ENCODE data around the gene ZDHHC11B. TPM values are rescaled to one million over a fixed set of nuclear protein-coding genes. Genes with fewer than 3 reads are reported as not detected.
"Not testable (repeated sequence)": the region's sequence is repeated elsewhere in the genome, so short reads cannot be mapped to it uniquely, and the experiment has no call there.

Gene ZDHHC11B, protein sequence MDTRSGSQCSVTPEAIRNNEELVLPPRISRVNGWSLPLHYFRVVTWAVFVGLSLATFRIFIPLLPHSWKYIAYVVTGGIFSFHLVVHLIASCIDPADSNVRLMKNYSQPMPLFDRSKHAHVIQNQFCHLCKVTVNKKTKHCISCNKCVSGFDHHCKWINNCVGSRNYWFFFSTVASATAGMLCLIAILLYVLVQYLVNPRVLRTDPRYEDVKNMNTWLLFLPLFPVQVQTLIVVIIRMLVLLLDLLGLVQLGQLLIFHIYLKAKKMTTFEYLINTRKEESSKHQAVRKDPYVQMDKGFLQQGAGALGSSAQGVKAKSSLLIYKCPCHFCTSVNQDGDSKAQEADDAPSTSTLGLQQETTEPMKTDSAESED
- polyA plus RNA-seq, result 1 to 10 TPM; 2.6 to 5.2 TPM

DNA sequence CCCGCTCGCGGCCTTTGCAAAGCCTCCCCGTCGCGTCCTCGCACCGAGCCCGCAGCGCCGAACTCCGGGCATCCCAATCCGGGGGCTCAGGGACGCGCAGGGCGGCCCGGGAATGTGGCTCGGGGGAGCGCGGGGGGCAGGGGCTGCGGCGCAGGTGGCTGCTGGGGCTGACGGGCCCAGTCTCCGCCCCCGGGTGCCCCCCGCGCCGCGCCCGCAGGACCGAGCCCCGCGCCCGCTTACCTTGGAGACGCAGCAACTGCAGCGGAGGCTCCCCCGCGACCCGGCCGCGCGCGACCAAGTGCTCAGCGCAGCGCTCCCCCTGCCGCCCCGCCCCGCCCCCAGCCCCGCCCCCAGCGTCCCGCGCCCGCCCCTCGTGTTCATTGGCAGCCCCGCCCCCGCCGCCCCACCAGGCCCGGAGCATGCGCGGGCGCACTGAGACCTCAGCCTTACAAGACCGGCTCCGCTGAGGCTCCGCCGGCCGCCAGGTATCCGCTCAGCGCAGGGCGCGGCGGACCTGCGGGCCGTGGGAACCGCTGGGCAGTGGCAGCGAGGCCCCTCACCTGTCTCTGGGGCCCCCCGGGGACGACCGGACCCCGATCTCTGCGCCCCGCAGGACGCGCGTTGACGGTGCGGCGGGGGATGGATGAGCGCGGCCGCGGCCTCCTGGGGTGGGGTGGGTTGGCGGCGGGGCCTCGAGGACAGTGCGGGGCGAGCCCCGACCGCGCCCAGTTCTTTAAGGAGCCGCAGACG is at the start of gene ZDHHC11B:
ZDHHC11B (minus strand) TSS at position 302 of the 750 bp plus-strand sequence. CDS start 17,810 bp downstream, outside the sequence.
- Histone ChIP-seq H3K27ac (ENCODE audit: low read depth in 2 of 2, low read length in 1 of 2) (peak within 1 kb of the TSS in 1 of 2 donors; percentile 5), H3K4me3 (ENCODE audit: low read depth in 1 of 2, low read length in 2 of 2) (peak within 1 kb of the TSS; percentile 46 to 70)
- not testable (repeated sequence) for H3K27me3 ChIP-seq (ENCODE audit: control insufficient read depth in 1 of 2, insufficient read depth in 2 of 2, low read length in 2 of 2); H3K36me3 ChIP-seq (ENCODE audit: control insufficient read depth in 2 of 2, insufficient read depth in 2 of 2, low read length in 1 of 2); H3K4me1 ChIP-seq (ENCODE audit: control insufficient read depth in 2 of 2, insufficient read depth in 2 of 2, low read length in 1 of 2); H3K9me3 ChIP-seq (ENCODE audit: control insufficient read depth in 2 of 2, insufficient read depth in 1 of 2, low read depth in 1 of 2, low read length in 1 of 2)
- WGBS, 2 donors, result 0 to 1% methylated on average over 51 to 62 of the region's 101 CpGs

DNA sequence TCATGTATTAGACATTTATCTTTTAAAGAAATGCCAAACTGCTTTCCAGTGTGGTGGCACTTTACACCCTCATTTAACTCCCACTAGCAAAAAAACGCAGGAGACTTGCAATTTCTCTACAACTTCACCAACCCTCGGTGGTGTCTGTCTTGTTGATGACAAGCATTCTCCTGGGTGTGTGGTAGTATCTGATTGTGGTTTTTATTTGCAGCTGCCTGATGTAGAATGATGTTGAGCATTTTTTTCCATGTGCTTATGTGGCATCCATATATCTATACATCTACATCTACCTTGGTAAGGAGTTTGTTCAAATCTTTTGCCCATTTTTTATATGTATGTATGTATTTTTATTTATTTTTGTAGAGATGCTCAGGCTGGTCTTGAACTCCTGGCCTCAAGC is 49.5 kb upstream of the ZDHHC11B start:
- H3K4me1 ChIP-seq (ENCODE audit: control insufficient read depth in 2 of 2, insufficient read depth in 2 of 2, low read length in 1 of 2); H3K27me3 ChIP-seq (ENCODE audit: control insufficient read depth in 1 of 2, insufficient read depth in 2 of 2, low read length in 2 of 2); H3K36me3 ChIP-seq (ENCODE audit: control insufficient read depth in 2 of 2, insufficient read depth in 2 of 2, low read length in 1 of 2); H3K4me3 ChIP-seq (ENCODE audit: low read depth in 1 of 2, low read length in 2 of 2); H3K27ac ChIP-seq (ENCODE audit: low read depth in 2 of 2, low read length in 1 of 2); H3K9me3 ChIP-seq (ENCODE audit: control insufficient read depth in 2 of 2, insufficient read depth in 1 of 2, low read depth in 1 of 2, low read length in 1 of 2): not testable (repeated sequence)
- WGBS, 2 donors, result 77 to 80% methylated on average over 2 of the region's 2 CpGs

DNA sequence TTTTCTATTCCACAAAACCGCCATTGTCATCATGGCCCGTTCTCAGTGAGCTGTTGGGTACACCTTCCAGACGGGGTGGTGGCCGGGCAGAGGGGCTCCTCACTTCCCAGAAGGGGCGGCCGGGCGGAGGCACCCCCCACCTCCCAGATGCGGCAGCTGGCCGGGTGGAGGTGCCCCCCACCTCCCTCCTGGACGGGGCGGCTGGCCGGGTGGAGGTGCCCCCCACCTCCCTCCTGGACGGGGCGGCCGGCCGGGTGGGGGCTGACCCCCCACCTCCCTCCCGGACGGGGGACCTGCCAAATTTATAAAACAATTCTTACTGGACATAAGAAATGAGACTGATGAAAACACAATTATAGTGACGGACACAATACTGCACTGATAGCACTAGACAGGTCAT is 43.7 kb upstream of the ZDHHC11B start:
- H3K9me3 ChIP-seq (ENCODE audit: control insufficient read depth in 2 of 2, insufficient read depth in 1 of 2, low read depth in 1 of 2, low read length in 1 of 2); H3K4me3 ChIP-seq (ENCODE audit: low read depth in 1 of 2, low read length in 2 of 2); H3K27me3 ChIP-seq (ENCODE audit: control insufficient read depth in 1 of 2, insufficient read depth in 2 of 2, low read length in 2 of 2); H3K4me1 ChIP-seq (ENCODE audit: control insufficient read depth in 2 of 2, insufficient read depth in 2 of 2, low read length in 1 of 2); H3K36me3 ChIP-seq (ENCODE audit: control insufficient read depth in 2 of 2, insufficient read depth in 2 of 2, low read length in 1 of 2); H3K27ac ChIP-seq (ENCODE audit: low read depth in 2 of 2, low read length in 1 of 2): not testable (repeated sequence)
- WGBS, 2 donors, result 96 to 97% methylated on average over 17 of the region's 19 CpGs

DNA sequence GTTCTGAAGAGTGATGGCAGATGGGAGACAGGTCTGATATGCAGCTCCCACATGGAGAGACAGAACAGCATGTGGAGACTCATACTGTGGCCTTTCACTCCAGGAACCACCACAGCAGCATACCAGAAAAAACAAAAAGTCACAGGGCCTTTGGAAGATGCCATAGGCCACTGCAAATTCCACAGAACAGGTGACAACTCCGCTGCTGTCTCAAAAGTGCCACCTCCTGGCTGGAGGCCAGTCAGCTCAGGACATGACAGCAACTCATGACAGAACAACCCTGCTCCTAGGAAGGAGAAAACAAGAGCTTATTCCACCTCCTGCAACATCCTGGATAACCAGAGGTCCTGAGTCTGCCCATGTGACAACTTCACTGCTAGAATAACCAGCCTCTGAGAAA is 41.0 kb upstream of the ZDHHC11B start:
- not testable (repeated sequence) for H3K27me3 ChIP-seq (ENCODE audit: control insufficient read depth in 1 of 2, insufficient read depth in 2 of 2, low read length in 2 of 2); H3K27ac ChIP-seq (ENCODE audit: low read depth in 2 of 2, low read length in 1 of 2); H3K36me3 ChIP-seq (ENCODE audit: control insufficient read depth in 2 of 2, insufficient read depth in 2 of 2, low read length in 1 of 2); H3K4me1 ChIP-seq (ENCODE audit: control insufficient read depth in 2 of 2, insufficient read depth in 2 of 2, low read length in 1 of 2); H3K4me3 ChIP-seq (ENCODE audit: low read depth in 1 of 2, low read length in 2 of 2); H3K9me3 ChIP-seq (ENCODE audit: control insufficient read depth in 2 of 2, insufficient read depth in 1 of 2, low read depth in 1 of 2, low read length in 1 of 2)
- WGBS, 2 donors, result 0 to 30% methylated on average over 1 of the region's 1 CpG

DNA sequence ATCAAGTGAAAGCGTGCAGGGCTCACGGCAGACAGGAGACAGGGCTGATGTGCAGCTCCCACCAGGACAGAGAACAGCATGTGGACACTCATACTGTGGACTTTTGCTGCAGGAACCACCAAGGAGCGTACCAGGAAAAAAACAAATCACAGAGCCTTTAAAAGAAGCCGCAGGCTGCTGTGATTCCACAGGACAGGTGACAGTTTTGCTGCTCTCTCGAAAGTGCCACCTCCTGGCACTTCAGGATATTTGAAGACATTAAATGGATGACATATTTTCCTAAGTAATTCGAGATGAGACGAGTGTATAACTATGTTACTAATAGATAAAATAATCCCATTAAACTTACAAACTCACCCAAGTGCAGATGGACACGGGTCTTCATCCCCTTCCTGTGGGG is 37.0 kb upstream of the ZDHHC11B start:
- no peaks in the 10 kb centered on the region for H3K9me3 ChIP-seq (ENCODE audit: control insufficient read depth in 2 of 2, insufficient read depth in 1 of 2, low read depth in 1 of 2, low read length in 1 of 2)
- no peak overlapping the region for H3K27ac ChIP-seq (ENCODE audit: low read depth in 2 of 2, low read length in 1 of 2)
- no peak overlapping the region for H3K4me3 ChIP-seq (ENCODE audit: low read depth in 1 of 2, low read length in 2 of 2)
- H3K36me3 ChIP-seq (ENCODE audit: control insufficient read depth in 2 of 2, insufficient read depth in 2 of 2, low read length in 1 of 2), result no peaks in the 10 kb centered on the region
- 81% methylated on average over 8 of the region's 8 CpGs; no CpG with 5 or more reads in 1 of the 2 donors for WGBS, 2 donors
- H3K4me1 ChIP-seq (ENCODE audit: control insufficient read depth in 2 of 2, insufficient read depth in 2 of 2, low read length in 1 of 2), result no peaks in the 10 kb centered on the region
- no peaks in the 10 kb centered on the region for H3K27me3 ChIP-seq (ENCODE audit: control insufficient read depth in 1 of 2, insufficient read depth in 2 of 2, low read length in 2 of 2)

DNA sequence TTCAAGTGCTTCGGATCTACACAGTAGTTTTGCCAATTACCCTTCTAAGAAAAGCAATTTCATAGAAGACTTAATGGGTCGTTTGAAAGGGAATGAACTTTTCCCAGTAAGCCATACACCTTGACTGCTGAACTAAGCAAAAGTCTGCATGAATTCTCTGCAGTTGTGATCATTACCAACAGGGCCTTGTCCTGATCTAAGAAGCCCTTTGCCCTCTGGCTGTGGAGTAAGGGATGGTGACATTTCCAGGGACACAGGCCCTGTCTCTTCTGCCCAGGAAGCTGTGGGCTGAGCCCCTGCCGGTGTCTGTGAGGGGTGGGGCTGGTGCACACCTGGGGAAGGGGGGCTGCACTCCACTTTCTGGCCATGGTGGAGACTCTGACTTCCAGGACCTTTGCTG is 35.7 kb upstream of the ZDHHC11B start:
- H3K9me3 ChIP-seq (ENCODE audit: control insufficient read depth in 2 of 2, insufficient read depth in 1 of 2, low read depth in 1 of 2, low read length in 1 of 2), result no peaks in the 10 kb centered on the region
- no peak overlapping the region for H3K27ac ChIP-seq (ENCODE audit: low read depth in 2 of 2, low read length in 1 of 2)
- no peak overlapping the region for H3K4me3 ChIP-seq (ENCODE audit: low read depth in 1 of 2, low read length in 2 of 2)
- no peaks in the 10 kb centered on the region for H3K36me3 ChIP-seq (ENCODE audit: control insufficient read depth in 2 of 2, insufficient read depth in 2 of 2, low read length in 1 of 2)
- H3K27me3 ChIP-seq (ENCODE audit: control insufficient read depth in 1 of 2, insufficient read depth in 2 of 2, low read length in 2 of 2), result no peaks in the 10 kb centered on the region
- H3K4me1 ChIP-seq (ENCODE audit: control insufficient read depth in 2 of 2, insufficient read depth in 2 of 2, low read length in 1 of 2), result no peaks in the 10 kb centered on the region
- 65% methylated on average over 3 of the region's 3 CpGs; no CpG with 5 or more reads in 1 of the 2 donors for WGBS, 2 donors

DNA sequence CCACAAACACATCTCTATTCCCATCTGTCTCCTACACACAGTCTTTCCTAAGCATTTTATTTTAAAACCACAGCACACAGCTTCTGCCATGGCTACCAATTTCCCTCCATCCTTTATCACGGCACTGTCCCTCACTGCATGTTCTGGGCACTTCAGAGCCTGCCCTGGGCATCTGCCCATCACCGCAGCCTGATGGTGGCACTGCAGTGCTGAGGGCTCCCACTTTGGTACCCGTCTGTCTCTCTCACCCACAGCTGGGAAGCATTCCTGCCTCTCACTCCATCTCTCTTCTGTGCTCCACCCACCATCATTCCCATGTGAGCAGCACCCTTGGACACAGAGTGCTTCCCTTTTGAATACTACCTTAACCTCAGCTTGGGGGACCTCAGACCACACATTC is 34.5 kb upstream of the ZDHHC11B start:
- H3K27me3 ChIP-seq (ENCODE audit: control insufficient read depth in 1 of 2, insufficient read depth in 2 of 2, low read length in 2 of 2), result no peaks in the 10 kb centered on the region
- no peak overlapping the region for H3K27ac ChIP-seq (ENCODE audit: low read depth in 2 of 2, low read length in 1 of 2)
- no peaks in the 10 kb centered on the region for H3K9me3 ChIP-seq (ENCODE audit: control insufficient read depth in 2 of 2, insufficient read depth in 1 of 2, low read depth in 1 of 2, low read length in 1 of 2)
- no peaks in the 10 kb centered on the region for H3K4me1 ChIP-seq (ENCODE audit: control insufficient read depth in 2 of 2, insufficient read depth in 2 of 2, low read length in 1 of 2)
- no peaks in the 10 kb centered on the region for H3K36me3 ChIP-seq (ENCODE audit: control insufficient read depth in 2 of 2, insufficient read depth in 2 of 2, low read length in 1 of 2)
- H3K4me3 ChIP-seq (ENCODE audit: low read depth in 1 of 2, low read length in 2 of 2), result no peak overlapping the region
- 83% methylated on average over 3 of the region's 3 CpGs; no CpG with 5 or more reads in 1 of the 2 donors for WGBS, 2 donors

DNA sequence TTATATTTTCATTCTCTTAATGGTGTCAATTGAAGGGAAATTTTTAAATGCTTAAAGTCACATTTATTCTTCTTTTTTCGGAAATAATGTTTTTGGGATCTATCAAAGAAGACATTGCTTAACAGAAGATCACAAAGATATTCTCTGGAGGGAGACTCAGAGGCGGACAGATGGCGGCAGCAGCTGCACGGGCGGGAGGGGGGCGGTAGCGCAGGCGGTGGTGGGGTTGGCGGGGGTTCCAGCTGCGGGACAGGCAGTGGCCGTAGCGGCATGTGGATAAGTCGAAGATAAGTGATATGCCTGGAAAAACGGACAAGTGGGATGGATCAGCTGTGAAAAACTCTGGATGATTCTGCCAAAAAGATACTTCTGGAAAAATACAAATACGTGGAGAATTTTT is 31.6 kb upstream of the ZDHHC11B start:
- Histone ChIP-seq H3K27me3 (ENCODE audit: control insufficient read depth in 1 of 2, insufficient read depth in 2 of 2, low read length in 2 of 2) (no peaks in the 10 kb centered on the region), H3K9me3 (ENCODE audit: control insufficient read depth in 2 of 2, insufficient read depth in 1 of 2, low read depth in 1 of 2, low read length in 1 of 2) (no peaks in the 10 kb centered on the region), H3K36me3 (ENCODE audit: control insufficient read depth in 2 of 2, insufficient read depth in 2 of 2, low read length in 1 of 2) (no peaks in the 10 kb centered on the region), H3K4me1 (ENCODE audit: control insufficient read depth in 2 of 2, insufficient read depth in 2 of 2, low read length in 1 of 2) (no peaks in the 10 kb centered on the region), H3K27ac (ENCODE audit: low read depth in 2 of 2, low read length in 1 of 2) (no peak overlapping the region), H3K4me3 (ENCODE audit: low read depth in 1 of 2, low read length in 2 of 2) (no peak overlapping the region)
- 95% methylated on average over 15 of the region's 15 CpGs; no CpG with 5 or more reads in 1 of the 2 donors for WGBS, 2 donors

DNA sequence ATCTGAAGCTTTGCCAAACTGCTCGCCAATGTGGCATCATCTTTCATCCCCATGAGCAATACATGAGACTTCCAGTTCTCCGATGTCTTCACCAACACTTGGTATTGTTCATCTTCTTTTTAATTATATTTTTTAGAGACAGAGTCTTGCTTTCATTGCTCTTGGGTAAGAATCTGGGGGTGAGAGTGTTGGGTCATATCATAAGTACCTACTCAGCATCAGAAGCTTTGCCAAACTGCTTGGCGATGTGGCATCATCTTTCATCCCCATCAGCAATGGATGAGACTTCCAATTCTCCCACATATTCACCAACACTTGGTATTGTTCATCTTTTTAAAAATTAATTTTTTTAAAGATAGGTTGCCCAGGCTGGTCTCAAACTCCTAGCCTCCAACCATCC is 30.9 kb upstream of the ZDHHC11B start:
- WGBS, 2 donors, result 98% methylated on average over 3 of the region's 3 CpGs; no CpG with 5 or more reads in 1 of the 2 donors
- H3K9me3 ChIP-seq (ENCODE audit: control insufficient read depth in 2 of 2, insufficient read depth in 1 of 2, low read depth in 1 of 2, low read length in 1 of 2), result no peaks in the 10 kb centered on the region
- H3K27me3 ChIP-seq (ENCODE audit: control insufficient read depth in 1 of 2, insufficient read depth in 2 of 2, low read length in 2 of 2), result no peaks in the 10 kb centered on the region
- H3K4me3 ChIP-seq (ENCODE audit: low read depth in 1 of 2, low read length in 2 of 2), result no peak overlapping the region
- no peaks in the 10 kb centered on the region for H3K4me1 ChIP-seq (ENCODE audit: control insufficient read depth in 2 of 2, insufficient read depth in 2 of 2, low read length in 1 of 2)
- H3K36me3 ChIP-seq (ENCODE audit: control insufficient read depth in 2 of 2, insufficient read depth in 2 of 2, low read length in 1 of 2), result no peaks in the 10 kb centered on the region
- H3K27ac ChIP-seq (ENCODE audit: low read depth in 2 of 2, low read length in 1 of 2), result no peak overlapping the region
